ENCODE results near the gene LRIT3.

LRIT3 gene

GRCh38 chr4:109861271-109861670, 13.4 kb downstream of the LRIT3 start:
- no peak for TF ChIP-seq GABPA (IDR thresholded peaks at IDR 0.05; ENCODE audit: low read depth)
- TF ChIP-seq SPI1 (IDR thresholded peaks at IDR 0.05; ENCODE audit: borderline replicate concordance, low read depth): no peak
- TF ChIP-seq, protein P1, sequence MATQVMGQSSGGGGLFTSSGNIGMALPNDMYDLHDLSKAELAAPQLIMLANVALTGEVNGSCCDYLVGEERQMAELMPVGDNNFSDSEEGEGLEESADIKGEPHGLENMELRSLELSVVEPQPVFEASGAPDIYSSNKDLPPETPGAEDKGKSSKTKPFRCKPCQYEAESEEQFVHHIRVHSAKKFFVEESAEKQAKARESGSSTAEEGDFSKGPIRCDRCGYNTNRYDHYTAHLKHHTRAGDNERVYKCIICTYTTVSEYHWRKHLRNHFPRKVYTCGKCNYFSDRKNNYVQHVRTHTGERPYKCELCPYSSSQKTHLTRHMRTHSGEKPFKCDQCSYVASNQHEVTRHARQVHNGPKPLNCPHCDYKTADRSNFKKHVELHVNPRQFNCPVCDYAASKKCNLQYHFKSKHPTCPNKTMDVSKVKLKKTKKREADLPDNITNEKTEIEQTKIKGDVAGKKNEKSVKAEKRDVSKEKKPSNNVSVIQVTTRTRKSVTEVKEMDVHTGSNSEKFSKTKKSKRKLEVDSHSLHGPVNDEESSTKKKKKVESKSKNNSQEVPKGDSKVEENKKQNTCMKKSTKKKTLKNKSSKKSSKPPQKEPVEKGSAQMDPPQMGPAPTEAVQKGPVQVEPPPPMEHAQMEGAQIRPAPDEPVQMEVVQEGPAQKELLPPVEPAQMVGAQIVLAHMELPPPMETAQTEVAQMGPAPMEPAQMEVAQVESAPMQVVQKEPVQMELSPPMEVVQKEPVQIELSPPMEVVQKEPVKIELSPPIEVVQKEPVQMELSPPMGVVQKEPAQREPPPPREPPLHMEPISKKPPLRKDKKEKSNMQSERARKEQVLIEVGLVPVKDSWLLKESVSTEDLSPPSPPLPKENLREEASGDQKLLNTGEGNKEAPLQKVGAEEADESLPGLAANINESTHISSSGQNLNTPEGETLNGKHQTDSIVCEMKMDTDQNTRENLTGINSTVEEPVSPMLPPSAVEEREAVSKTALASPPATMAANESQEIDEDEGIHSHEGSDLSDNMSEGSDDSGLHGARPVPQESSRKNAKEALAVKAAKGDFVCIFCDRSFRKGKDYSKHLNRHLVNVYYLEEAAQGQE (IDR thresholded peaks at IDR 0.05; ENCODE audit: insufficient replicate concordance, low read depth): no peak
- no peak for TF ChIP-seq POLR2AphosphoS5 (IDR thresholded peaks at IDR 0.05; ENCODE audit: low read depth)
- TF ChIP-seq, protein P2, sequence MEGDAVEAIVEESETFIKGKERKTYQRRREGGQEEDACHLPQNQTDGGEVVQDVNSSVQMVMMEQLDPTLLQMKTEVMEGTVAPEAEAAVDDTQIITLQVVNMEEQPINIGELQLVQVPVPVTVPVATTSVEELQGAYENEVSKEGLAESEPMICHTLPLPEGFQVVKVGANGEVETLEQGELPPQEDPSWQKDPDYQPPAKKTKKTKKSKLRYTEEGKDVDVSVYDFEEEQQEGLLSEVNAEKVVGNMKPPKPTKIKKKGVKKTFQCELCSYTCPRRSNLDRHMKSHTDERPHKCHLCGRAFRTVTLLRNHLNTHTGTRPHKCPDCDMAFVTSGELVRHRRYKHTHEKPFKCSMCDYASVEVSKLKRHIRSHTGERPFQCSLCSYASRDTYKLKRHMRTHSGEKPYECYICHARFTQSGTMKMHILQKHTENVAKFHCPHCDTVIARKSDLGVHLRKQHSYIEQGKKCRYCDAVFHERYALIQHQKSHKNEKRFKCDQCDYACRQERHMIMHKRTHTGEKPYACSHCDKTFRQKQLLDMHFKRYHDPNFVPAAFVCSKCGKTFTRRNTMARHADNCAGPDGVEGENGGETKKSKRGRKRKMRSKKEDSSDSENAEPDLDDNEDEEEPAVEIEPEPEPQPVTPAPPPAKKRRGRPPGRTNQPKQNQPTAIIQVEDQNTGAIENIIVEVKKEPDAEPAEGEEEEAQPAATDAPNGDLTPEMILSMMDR (IDR thresholded peaks at IDR 0.05; ENCODE audit: insufficient read depth, low read length): no peak
- no peak overlapping the region for H3K27ac ChIP-seq (replicated peaks)
- H3K27me3 ChIP-seq (ENCODE audit: insufficient read depth, poor library complexity, severe bottlenecking): no peaks in the 10 kb centered on the region
- no peak for DNase-seq (ENCODE audit: low read depth in 1 of 2, low spot score in 1 of 2)
- no peak overlapping the region for H3K4me3 ChIP-seq (replicated peaks; ENCODE audit: insufficient read depth, low read length)

DNA sequence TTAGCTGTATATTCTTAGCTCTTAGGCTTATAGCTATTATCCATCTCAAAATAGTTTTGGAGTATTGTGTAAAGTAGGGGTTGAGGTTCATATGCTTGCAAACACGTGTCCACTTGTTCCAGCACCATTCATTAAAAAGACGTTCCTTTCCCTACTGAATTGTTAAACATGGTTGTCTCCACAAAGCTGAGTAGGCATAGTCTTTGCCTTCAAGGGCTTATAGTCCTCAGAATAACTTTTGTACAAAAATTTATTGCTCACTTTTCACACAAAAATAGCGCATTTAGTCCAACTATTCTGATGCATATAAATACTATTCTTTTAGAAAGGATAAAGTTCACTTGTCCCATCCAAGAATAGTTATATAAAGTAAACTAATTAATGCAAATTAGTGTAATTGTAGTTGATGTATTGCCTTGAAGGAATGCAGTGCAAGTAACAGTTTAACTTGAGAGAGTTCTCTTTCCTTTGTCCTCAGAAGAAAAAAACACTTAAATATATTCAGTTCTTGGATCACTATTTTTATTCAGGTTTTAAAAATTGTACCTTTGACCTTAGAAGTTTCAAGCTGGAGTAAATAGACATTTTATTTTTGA, 14.1 kb downstream of the LRIT3 start:
- Histone ChIP-seq H3K27ac (replicated peaks) (no peak overlapping the region), H3K4me3 (replicated peaks; ENCODE audit: insufficient read depth, low read length) (no peak overlapping the region), H3K27me3 (ENCODE audit: insufficient read depth, poor library complexity, severe bottlenecking) (no peaks in the 10 kb centered on the region)
- DNase-seq (ENCODE audit: low read depth in 1 of 2, low spot score in 1 of 2): no peak
- no peak for TF ChIP-seq POLR2AphosphoS5 (IDR thresholded peaks at IDR 0.05; ENCODE audit: low read depth)
- TF ChIP-seq, protein P1 (IDR thresholded peaks at IDR 0.05; ENCODE audit: insufficient replicate concordance, low read depth): no peak
- TF ChIP-seq GABPA (IDR thresholded peaks at IDR 0.05; ENCODE audit: low read depth): no peak

GRCh38 chr4:109864134-109864533, 16.2 kb downstream of the LRIT3 start:
- no peak overlapping the region for H3K27ac ChIP-seq (replicated peaks)
- TF ChIP-seq GABPA (IDR thresholded peaks at IDR 0.05; ENCODE audit: low read depth) (no peak), POLR2AphosphoS5 (IDR thresholded peaks at IDR 0.05; ENCODE audit: low read depth) (no peak), SPI1 (IDR thresholded peaks at IDR 0.05; ENCODE audit: borderline replicate concordance, low read depth) (no peak)
- TF ChIP-seq, protein P2 (IDR thresholded peaks at IDR 0.05; ENCODE audit: insufficient read depth, low read length): no peak
- TF ChIP-seq, protein P1 (IDR thresholded peaks at IDR 0.05; ENCODE audit: insufficient replicate concordance, low read depth): no peak
- H3K4me3 ChIP-seq (replicated peaks; ENCODE audit: insufficient read depth, low read length): no peak overlapping the region
- H3K27me3 ChIP-seq (ENCODE audit: insufficient read depth, poor library complexity, severe bottlenecking): no peaks in the 10 kb centered on the region
- DNase-seq (ENCODE audit: low read depth in 1 of 2, low spot score in 1 of 2): no peak
